GM19043 (cell line): Measurements from ENCODE around the gene RABEPK.
"Not testable (repeated sequence)": the region's sequence is repeated elsewhere in the genome, so short reads cannot be mapped to it uniquely, and the experiment has no call there.

ENCODE experiments used
- ATAC-seq: cut with Tn5 transposase; IDR thresholded peaks from one replicate; pipeline ENCODE4 v1.9.1; 2021; ENCODE audit warnings: low read depth; ENCODE audit not compliant: unreplicated experiment

The RABEPK gene, protein sequence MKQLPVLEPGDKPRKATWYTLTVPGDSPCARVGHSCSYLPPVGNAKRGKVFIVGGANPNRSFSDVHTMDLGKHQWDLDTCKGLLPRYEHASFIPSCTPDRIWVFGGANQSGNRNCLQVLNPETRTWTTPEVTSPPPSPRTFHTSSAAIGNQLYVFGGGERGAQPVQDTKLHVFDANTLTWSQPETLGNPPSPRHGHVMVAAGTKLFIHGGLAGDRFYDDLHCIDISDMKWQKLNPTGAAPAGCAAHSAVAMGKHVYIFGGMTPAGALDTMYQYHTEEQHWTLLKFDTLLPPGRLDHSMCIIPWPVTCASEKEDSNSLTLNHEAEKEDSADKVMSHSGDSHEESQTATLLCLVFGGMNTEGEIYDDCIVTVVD

DNA sequence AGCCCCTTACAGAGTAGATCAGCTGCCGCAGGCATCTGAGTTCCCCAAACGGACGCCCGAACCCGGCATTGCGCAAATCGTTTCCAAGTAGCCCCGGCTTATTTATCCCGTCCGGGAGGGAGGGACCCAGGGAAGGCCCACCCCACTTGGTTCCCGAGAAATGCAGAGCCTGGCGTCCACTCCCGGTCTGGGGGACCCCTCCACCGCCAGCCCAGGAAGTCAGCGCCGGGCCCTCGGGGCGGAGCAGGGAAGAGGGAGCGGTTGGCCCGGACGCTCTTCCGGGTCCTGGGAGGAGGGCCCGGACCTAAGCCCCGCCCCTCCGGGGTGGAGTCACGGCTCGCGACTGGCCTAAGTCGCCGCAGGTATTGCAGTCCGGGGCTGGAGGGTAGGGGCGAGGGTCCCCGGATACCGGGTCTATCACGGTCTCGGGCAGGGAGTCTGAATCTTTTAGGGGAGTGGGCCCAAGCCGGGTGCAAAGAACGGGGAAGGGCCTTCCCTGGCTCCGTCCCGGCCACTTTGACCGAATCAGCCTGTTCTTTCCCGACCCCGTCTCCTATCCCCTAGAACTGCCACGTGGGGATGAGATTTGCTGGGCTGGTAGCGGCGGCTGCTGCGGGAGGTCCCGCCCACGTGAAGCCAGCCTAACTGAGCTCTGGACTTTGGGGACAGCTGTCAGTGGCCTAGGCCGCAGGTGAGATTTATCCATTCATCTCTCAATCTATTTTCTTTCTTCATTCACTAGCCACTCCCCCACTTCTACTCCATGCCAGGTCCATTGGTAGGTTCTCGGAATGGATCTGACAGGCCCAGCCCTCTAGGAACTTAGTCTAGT lies at the start of gene RABEPK:
TSS of gene RABEPK (plus strand) at position 327 of the 832 bp plus-strand sequence. CDS start 2,472 bp downstream, outside the sequence.
- peak; percentile 98 for ATAC-seq

DNA sequence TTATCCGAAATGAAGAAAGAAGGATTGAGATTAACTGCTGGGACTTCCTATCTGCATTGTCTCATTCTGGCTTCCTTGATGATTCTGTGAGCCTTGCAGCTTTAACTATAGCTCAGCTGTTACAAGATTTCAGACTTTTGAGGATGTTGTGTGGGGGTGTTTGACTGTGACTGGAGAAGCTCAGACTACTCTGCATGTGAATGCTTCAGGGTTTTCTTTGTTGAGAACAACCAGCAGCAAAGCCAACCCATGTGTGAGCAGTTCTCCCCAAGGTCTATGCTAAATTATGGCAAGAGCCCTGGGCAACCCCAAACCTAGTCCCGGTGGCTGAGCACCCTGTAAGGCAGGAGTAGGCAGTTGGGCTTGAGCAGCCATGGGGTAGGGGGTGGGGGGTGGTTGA lies 48.6 kb upstream of the RABEPK start:
- ATAC-seq: no peak

DNA sequence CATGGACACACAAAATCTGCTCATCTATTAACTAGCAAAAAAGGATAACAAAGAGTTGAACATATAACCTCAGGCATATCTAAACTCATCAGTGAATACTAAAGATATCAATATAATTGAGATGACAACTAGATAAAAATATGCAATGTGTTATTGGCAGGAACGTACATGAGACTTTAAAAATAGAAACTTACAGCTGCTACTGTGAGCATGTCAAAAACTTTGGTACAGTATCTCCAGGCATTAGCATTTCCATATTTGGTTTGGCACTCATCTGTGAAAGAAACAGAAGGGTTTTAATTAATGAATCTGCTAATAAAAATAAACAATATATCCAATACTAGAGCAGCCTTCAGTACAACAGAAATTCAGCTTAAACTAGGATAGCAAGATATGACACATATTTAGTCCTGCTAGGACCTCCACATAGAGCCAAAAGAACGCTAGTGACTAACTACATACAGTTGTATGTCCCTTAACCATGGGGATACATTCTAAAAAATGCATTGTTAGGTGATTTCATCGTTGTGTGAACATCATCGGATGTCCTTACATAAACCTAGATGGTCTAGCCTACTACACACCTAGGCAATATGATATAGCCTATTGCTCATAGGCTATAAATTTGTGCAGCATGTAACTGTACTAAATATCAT lies 46.5 kb upstream of the RABEPK start:
- no peak for ATAC-seq

GRCh38 chr9:125156551-125156950 lies 43.8 kb upstream of the RABEPK start:
- ATAC-seq: no peak

DNA sequence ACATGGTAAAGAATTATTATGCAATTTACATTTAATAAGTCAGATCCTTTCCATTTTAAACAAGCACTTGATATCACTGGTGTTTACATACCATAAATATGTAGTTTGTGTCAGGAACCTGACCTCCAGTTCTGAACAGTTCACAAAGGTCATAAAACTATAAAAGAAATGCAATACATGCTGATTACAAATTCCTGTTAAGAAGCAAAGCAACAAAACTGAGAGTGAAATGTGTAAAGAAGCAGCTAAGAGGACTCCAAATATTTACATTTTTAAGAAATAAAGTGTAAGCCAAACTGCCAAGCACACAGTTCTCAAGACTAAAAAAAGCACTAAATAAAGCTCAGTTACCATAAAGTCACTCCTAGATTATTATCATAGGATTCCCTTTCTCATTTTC lies 39.6 kb upstream of the RABEPK start:
- no peak for ATAC-seq

- no peak for ATAC-seq
Observed at GRCh38 chr9:125161284-125161918, 38.9 kb upstream of the RABEPK start.

DNA sequence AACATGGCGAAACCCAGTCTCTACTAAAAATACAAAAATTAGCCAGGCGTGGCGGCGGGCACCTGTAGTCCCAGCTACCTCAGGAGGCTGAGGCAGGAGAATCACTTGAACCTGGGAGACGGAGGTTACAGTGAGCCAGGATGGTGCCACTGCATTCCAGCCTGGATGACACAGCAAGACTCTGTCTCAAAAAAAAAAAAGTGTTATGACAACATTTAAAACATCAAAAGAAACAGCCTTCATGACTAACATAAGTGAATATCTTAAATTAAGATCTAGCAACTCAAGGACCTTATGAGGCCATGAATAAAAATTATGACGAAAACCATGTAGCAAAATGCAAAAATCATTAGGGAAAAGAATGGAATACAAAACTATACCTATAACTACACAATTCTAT lies 37.5 kb upstream of the RABEPK start:
- not testable (repeated sequence) for ATAC-seq

DNA sequence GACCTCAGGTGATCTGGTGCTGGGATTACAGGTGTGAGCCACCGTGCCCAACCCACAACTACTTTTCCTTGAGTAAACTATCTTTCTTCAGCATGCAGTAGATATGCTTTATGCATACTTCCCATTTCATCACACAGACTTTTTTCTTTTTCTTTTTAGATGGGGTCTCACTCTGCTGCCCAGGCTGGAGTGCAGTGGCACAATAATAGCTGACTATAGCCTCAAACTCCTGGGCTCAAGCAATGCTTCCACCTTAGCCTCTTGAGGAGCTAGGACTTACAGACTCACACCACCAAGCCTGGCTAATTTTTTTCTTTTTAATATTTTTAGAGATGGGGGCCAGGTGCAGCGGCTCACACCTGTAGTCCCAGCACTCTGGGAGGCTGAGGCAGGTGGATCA lies 33.6 kb upstream of the RABEPK start:
- no peak for ATAC-seq

GRCh38 chr9:125169895-125170294 lies 30.4 kb upstream of the RABEPK start:
- no peak for ATAC-seq

GRCh38 chr9:125172031-125172755 lies 28.1 kb upstream of the RABEPK start:
- no peak for ATAC-seq

DNA sequence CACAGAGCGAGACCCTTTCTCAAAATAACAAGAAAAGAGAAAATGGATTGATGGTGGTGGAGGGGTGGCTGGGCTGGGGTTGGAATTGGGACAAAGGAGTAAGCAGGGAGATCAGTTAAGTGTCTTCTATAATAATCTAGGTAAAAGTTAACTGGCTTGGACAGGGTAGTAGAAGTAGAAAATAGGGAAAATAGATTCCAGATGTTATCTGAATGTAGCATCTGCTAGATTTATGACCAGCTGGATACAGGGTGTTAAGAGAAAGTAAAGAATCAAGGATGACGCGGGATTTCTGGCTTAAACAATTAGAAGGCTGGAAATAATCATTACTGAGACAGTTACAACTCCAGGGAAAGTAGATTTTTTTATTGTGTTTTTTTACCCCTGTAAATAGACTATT lies 23.7 kb upstream of the RABEPK start:
- ATAC-seq: no peak

DNA sequence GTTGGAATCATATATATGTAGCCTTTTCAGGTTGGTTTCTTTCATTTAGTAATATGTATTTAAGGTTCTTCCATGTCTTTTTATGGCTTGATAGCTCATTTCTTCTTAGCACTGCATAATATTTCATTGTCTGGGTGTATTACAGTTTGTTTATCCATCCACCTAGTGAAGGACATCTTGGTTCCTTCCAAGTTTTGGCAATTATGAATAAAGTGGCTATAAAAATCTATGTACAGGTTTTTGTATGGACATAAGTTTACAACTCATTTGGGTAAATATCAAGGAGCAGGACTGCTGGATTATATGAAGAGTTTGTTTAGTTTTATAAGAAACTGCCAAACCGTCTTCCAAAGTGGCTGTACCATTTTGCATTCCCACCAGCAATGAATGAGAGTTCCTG lies 22.5 kb upstream of the RABEPK start:
- ATAC-seq: no peak

DNA sequence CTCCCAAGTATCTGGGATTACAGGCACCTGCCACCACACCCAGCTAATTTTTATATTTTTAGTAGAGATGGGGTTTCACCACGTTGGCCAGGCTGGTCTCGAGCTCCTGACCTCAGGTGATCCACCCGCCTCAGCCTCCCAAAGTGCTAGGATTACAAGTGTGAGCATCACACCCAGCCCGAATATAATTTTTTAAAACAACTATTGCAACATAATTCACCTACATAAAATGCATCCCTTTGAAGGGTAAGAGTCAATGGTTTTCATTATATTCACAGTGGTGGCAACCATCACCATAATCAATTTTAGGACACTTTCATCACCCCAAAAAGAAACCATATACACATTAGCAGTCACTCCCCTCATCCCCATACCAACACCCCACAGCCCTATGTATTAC lies 20.6 kb upstream of the RABEPK start:
- ATAC-seq: not testable (repeated sequence)

- ATAC-seq: no peak
Observed at GRCh38 chr9:125180876-125181275, 19.5 kb upstream of the RABEPK start.

DNA sequence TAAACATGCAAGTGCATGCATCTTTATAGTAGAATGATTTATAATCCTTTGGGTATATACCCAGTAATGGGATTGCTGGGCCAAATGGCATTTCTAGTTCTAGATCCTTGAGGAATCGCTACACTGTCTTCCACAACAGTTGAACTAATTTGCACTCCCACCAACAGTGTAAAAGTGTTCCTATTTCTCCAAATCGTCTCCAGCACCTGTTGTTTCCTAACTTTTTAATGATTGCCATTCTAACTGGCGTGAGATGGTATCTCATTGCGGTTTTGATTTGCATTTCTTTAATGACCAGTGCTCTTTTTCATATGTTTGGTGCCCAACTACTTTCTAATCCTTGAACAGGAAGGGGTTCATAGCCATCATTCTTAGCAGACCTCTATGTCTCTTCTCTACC lies 18.6 kb upstream of the RABEPK start:
- not testable (repeated sequence) for ATAC-seq

DNA sequence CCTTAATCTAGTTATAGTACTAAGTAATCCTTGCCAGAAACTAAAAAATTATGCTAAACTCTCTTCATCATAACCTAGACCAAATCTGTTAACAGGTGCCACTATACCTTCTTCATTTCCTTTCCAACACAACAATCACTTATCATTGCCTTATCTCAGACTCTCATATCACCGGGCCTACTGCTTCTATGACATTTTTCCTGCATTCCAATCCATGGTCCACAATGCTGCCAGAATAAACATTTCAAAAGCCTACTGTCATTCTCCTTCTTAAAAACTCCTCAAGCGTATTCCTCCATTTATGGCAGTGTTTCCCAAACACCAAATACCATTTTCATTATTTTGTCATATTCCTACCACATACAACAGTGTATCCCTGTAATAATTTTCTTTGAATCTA lies 17.3 kb upstream of the RABEPK start:
- no peak for ATAC-seq

GRCh38 chr9:125183561-125183960 lies 16.8 kb upstream of the RABEPK start:
- ATAC-seq: no peak

GRCh38 chr9:125189011-125189360 lies 11.4 kb upstream of the RABEPK start:
- peak; percentile 13 for ATAC-seq

- peak; percentile 96 for ATAC-seq
Observed at GRCh38 chr9:125189361-125190289, 10.7 kb upstream of the RABEPK start, which contains the start of gene PPP6C. TSS of gene PPP6C (minus strand) at chr9:125189803. CDS start at chr9:125189718, 85 bp downstream.
